ENCODE measurements around the gene ADD1.

DNA sequence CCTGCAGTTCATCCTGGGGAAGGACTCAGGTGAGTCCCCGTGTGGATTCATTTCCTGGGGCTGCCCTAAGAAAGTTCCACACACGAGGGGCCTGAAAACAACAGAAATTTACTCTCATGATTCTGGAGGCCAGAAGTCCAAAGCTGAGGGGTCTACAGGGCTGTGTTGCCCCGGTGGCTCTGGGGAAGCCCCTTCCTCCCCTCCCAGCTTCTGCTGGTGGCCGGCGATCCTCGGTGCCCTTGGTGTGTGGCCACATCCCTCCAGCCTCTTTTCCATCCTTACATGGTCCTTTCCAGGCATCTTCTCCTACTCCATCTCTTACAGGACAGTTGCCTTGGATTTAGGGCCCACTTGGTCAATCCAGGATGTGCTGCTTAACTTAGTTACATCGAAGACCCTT, 35.6 kb upstream of the ADD1 start:
- TF ChIP-seq, protein P1, sequence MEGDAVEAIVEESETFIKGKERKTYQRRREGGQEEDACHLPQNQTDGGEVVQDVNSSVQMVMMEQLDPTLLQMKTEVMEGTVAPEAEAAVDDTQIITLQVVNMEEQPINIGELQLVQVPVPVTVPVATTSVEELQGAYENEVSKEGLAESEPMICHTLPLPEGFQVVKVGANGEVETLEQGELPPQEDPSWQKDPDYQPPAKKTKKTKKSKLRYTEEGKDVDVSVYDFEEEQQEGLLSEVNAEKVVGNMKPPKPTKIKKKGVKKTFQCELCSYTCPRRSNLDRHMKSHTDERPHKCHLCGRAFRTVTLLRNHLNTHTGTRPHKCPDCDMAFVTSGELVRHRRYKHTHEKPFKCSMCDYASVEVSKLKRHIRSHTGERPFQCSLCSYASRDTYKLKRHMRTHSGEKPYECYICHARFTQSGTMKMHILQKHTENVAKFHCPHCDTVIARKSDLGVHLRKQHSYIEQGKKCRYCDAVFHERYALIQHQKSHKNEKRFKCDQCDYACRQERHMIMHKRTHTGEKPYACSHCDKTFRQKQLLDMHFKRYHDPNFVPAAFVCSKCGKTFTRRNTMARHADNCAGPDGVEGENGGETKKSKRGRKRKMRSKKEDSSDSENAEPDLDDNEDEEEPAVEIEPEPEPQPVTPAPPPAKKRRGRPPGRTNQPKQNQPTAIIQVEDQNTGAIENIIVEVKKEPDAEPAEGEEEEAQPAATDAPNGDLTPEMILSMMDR (optimal IDR thresholded peaks at IDR 0.05 in 1 of 3, IDR thresholded peaks at IDR 0.05 in 1 of 3, conservative IDR thresholded peaks at IDR 0.05 in 1 of 3; ENCODE audit: extremely low read depth in 1 of 3, insufficient read depth in 2 of 3, low read length in 3 of 3): no peak
- TF ChIP-seq EZH2 (IDR thresholded peaks at IDR 0.05; ENCODE audit: low read length): no peak
